Gastrocnemius medialis (tissue), 4 donors: ENCODE results near the gene MIGA2. TPM values are rescaled to one million over a fixed set of nuclear protein-coding genes. Genes with fewer than 3 reads are reported as not detected.

Experiments used
- ATAC-seq, 2 donors: fragments of 150-250 bp; one replicate each; pipeline ENCODE4 v1.9.1; 2016
- DNase-seq, 2 donors: peaks; one replicate each; pipeline ENCODE4 v3.0.0-alpha.2; 2019
- H3K27ac ChIP-seq, 4 donors: fragments of 200-600 bp; sonication (generic); 1 replicate in 1 of 4; 2 replicates in 3 of 4; pipeline ENCODE4 v1.5.1; 2016 to 2018; ENCODE audit warnings: mild to moderate bottlenecking in 2 of 4, moderate library complexity in 1 of 4
- H3K27me3 ChIP-seq, 3 donors: fragments of 200-600 bp; sonication (generic) in 2 of 3; 1 replicate in 1 of 3; 2 replicates in 2 of 3; pipeline versions ENCODE4 v1.5.1 to v1.6.0; 2016 to 2019; ENCODE audit warnings: mild to moderate bottlenecking in 1 of 3, moderate library complexity in 1 of 3
- H3K36me3 ChIP-seq, 2 donors: fragments of 200-600 bp; sonication (generic) in 1 of 2; one replicate each; pipeline ENCODE4 v1.5.1; 2017 to 2018
- H3K4me1 ChIP-seq, 2 donors: fragments of 200-600 bp; sonication (generic) in 1 of 2; one replicate each; pipeline ENCODE4 v1.5.1; 2016 to 2017; ENCODE audit warnings: mild to moderate bottlenecking in 2 of 2
- H3K4me3 ChIP-seq, 4 donors: fragments of 200-600 bp; sonication (generic) in 3 of 4; 1 replicate in 1 of 4; 2 replicates in 3 of 4; pipeline ENCODE4 v1.5.1; 2016 to 2019; ENCODE audit warnings: mild to moderate bottlenecking in 2 of 4
- H3K9me3 ChIP-seq, 3 donors: fragments of 200-600 bp; sonication (generic) in 2 of 3; 1 replicate in 1 of 3; 2 replicates in 2 of 3; pipeline ENCODE4 v1.5.1; 2016 to 2019
- CTCF ChIP-seq, 5 experiments: fragments of 450-650 bp in 3 of 5; fragments of 200-600 bp in 2 of 5; sonication (generic) in 2 of 5; IDR thresholded peaks in 4 of 5; conservative IDR thresholded peaks in 1 of 5; 1 replicate in 4 of 5; 2 replicates in 1 of 5; pipeline ENCODE4 v1.5.1; 2016 to 2019; ENCODE audit warnings: antibody characterized with exemption in 5 of 5, mild to moderate bottlenecking in 3 of 5, moderate library complexity in 3 of 5
- POLR2A ChIP-seq, 2 donors: fragments of 450-650 bp; IDR thresholded peaks; one replicate each; pipeline ENCODE4 v1.6.1; 2017; ENCODE audit warnings: antibody characterized with exemption in 2 of 2, mild to moderate bottlenecking in 2 of 2, moderate library complexity in 2 of 2
- in situ Hi-C, 4 donors: fragments of 200-750 bp; cut with MboI; loops; one replicate each; pipeline versions ENCODE4 v1.15.0 to v1.8.0; 2017; ENCODE audit warnings: low sequenced_read_pairs in 4 of 4
- intact Hi-C: fragments of 100-400 bp; cut with DNase I; formaldehyde crosslinking; loops from one replicate; pipeline ENCODE4 v1.15.1; 2023; ENCODE audit warnings: low total_unique reads
- total RNA-seq, 4 donors: library from RNA; depleted of rRNA; stranded (reverse); fragments of >200 nt; gene quantifications; one replicate each; pipeline versions ENCODE4 v1.1.0 to v1.2.3, GENCODE V29; 2016

The MIGA2 gene
- total RNA-seq, 4 donors from 2014 or later = 5.8 to 20.6 (median 18.1) TPM

- Histone ChIP-seq H3K36me3 (peaks cover 0 to 32% of the 10 kb centered on the region in 2 donors), H3K27me3 (no peaks in the 10 kb centered on the region), H3K4me1 (no peaks in the 10 kb centered on the region), H3K4me3 (no peak overlapping the region), H3K9me3 (no peaks in the 10 kb centered on the region), H3K27ac (no peak overlapping the region)
- TF ChIP-seq POLR2A (IDR thresholded peaks at IDR 0.05) = no peak
- no peak for TF ChIP-seq CTCF (IDR thresholded peaks at IDR 0.05 in 4 of 5, conservative IDR thresholded peaks at IDR 0.05 in 1 of 5)
- intact Hi-C loops (no loop called here), in situ Hi-C loops (no loop called here)
- ATAC-seq = no peak
- no peak for DNase-seq
Measured at GRCh38 chr9:129070696-129071525, 34.5 kb downstream of the MIGA2 start.

- intact Hi-C loops (no loop called here), in situ Hi-C loops (no loop called here)
- ATAC-seq (no peak), DNase-seq (no peak)
- TF ChIP-seq POLR2A (IDR thresholded peaks at IDR 0.05) = no peak
- TF ChIP-seq CTCF (IDR thresholded peaks at IDR 0.05 in 4 of 5, conservative IDR thresholded peaks at IDR 0.05 in 1 of 5) = no peak
- Histone ChIP-seq H3K4me3 (no peak overlapping the region), H3K27me3 (no peaks in the 10 kb centered on the region), H3K4me1 (no peaks in the 10 kb centered on the region), H3K9me3 (no peaks in the 10 kb centered on the region), H3K36me3 (peaks cover 0 to 28% of the 10 kb centered on the region in 2 donors), H3K27ac (no peak overlapping the region)
Measured at GRCh38 chr9:129071526-129072126, 35.2 kb downstream of the MIGA2 start.

- intact Hi-C loops = no loop called here
- Histone ChIP-seq H3K4me3 (no peak overlapping the region), H3K27me3 (no peaks in the 10 kb centered on the region), H3K4me1 (no peaks in the 10 kb centered on the region), H3K27ac (no peak overlapping the region), H3K9me3 (no peaks in the 10 kb centered on the region), H3K36me3 (peaks cover 0 to 26% of the 10 kb centered on the region in 2 donors)
- DNase-seq (no peak), ATAC-seq (no peak)
- TF ChIP-seq CTCF (IDR thresholded peaks at IDR 0.05 in 4 of 5, conservative IDR thresholded peaks at IDR 0.05 in 1 of 5) (no peak), POLR2A (IDR thresholded peaks at IDR 0.05) (no peak)
- in situ Hi-C loops = no loop called here
Measured at GRCh38 chr9:129072171-129072570, 35.7 kb downstream of the MIGA2 start.

- H3K36me3 ChIP-seq = peaks cover 0 to 14% of the 10 kb centered on the region in 2 donors
- DNase-seq (no peak), ATAC-seq (no peak)
- no peaks in the 10 kb centered on the region for H3K9me3 ChIP-seq
- intact Hi-C loops = no loop called here
- in situ Hi-C loops = no loop called here
- H3K27me3 ChIP-seq = no peaks in the 10 kb centered on the region
- H3K27ac ChIP-seq = no peak overlapping the region
- TF ChIP-seq CTCF (IDR thresholded peaks at IDR 0.05 in 4 of 5, conservative IDR thresholded peaks at IDR 0.05 in 1 of 5) (no peak), POLR2A (IDR thresholded peaks at IDR 0.05) (no peak)
- H3K4me3 ChIP-seq = no peak overlapping the region
- H3K4me1 ChIP-seq = no peaks in the 10 kb centered on the region
Measured at GRCh38 chr9:129073404-129073803, 37.0 kb downstream of the MIGA2 start.
